ENCODE measurements around the gene PYGM.

Gene PYGM

DNA sequence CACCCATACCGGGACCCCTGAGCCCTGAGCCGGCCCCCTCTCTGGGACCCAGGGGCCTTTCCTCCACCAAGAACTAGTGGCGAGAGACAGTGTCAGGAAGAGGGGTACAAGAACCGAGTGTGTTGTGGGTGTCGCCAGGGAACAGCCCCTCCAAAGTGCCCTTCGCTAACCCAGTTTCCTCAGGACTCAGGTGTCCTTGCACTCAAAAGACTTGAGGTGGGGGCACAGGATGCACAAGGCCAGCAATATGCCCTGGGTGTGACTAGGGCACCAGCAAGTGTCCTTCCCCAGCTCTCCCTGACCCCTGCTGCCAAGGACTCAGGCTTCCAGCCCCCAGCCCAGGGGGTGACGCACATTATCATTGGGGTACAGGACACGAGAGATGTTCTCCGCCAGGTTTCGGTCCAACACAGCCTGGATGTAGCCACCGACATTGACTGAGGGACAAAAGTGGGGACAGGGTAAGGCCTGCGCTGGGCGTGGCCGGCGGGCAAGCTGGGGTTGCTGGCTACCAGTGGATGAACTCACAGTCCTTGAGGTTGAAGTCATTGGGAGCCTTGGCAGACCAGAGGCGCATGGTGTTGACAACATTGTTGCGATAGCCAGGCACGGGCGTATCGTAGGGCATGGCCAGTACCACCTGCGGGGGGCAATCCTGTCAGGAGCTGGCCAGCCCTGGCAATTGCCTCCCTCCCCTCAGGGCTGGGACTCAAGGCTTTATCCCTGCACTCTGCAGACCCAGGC lies 4.7 kb downstream of the PYGM start:
- intact Hi-C loops (cut with DNase I; ENCODE audit: low total_unique reads): no loop called here
- no peak overlapping the region for H3K4me3 ChIP-seq
- no peaks in the 10 kb centered on the region for H3K9me3 ChIP-seq
- H3K27me3 ChIP-seq: no peaks in the 10 kb centered on the region
- TF ChIP-seq, protein P1, sequence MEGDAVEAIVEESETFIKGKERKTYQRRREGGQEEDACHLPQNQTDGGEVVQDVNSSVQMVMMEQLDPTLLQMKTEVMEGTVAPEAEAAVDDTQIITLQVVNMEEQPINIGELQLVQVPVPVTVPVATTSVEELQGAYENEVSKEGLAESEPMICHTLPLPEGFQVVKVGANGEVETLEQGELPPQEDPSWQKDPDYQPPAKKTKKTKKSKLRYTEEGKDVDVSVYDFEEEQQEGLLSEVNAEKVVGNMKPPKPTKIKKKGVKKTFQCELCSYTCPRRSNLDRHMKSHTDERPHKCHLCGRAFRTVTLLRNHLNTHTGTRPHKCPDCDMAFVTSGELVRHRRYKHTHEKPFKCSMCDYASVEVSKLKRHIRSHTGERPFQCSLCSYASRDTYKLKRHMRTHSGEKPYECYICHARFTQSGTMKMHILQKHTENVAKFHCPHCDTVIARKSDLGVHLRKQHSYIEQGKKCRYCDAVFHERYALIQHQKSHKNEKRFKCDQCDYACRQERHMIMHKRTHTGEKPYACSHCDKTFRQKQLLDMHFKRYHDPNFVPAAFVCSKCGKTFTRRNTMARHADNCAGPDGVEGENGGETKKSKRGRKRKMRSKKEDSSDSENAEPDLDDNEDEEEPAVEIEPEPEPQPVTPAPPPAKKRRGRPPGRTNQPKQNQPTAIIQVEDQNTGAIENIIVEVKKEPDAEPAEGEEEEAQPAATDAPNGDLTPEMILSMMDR (IDR thresholded peaks at IDR 0.05): no peak
- H3K36me3 ChIP-seq: peaks cover 17 to 56% (median 27%) of the 10 kb centered on the region in 3 donors
- H3K4me1 ChIP-seq: peaks cover 4 to 19% (median 16%) of the 10 kb centered on the region in 4 donors
- H3K27ac ChIP-seq: no peak overlapping the region
- peak; percentile 13 to 61 for DNase-seq

DNA sequence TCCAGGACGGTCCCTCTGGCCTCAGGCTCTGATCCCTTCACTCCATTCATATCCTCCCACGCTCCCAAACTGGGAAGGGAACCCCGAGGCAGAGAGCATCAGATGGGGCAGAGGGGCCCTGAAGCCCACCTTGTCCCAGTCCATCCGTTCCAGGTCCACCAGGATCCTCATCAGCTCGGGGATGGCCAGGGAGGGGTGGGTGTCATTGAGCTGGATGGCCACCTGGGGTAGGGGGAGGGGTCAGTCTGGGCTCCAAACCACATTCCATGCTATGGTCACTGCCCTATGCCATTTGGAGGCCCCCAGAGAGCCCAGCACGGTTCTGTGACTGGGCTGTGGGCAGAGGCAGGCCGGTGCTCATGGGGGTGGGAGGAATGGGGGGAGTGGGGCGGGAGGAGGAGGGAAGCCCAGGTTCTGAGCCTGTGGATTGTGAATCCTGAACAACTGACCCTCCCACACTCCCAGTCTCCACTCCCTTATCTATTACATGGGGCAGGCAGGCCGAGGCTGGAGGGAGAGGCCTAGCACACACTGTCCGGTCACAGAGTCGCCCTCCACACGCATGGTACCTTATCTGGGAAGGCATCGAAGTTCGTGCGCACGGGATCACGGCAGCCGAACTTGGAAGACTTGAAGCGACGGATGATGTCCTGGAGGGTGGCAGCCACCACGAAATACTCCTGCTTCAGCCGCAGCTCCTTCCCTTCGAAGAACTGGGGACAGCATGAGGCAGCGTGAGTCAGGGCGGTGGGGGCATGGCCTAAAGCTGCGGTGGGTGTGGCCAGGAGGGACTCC lies 5.5 kb downstream of the PYGM start:
- intact Hi-C loops (cut with DNase I; ENCODE audit: low total_unique reads): no loop called here
- Histone ChIP-seq H3K4me3 (no peak overlapping the region), H3K27ac (no peak overlapping the region), H3K36me3 (peaks cover 18 to 60% (median 27%) of the 10 kb centered on the region in 3 donors), H3K4me1 (peaks cover 0 to 13% (median 10%) of the 10 kb centered on the region in 4 donors), H3K27me3 (no peaks in the 10 kb centered on the region), H3K9me3 (no peaks in the 10 kb centered on the region)
- TF ChIP-seq, protein P1 (IDR thresholded peaks at IDR 0.05): no peak
- peak in 1 of 2 donors; percentile 14 for DNase-seq

DNA sequence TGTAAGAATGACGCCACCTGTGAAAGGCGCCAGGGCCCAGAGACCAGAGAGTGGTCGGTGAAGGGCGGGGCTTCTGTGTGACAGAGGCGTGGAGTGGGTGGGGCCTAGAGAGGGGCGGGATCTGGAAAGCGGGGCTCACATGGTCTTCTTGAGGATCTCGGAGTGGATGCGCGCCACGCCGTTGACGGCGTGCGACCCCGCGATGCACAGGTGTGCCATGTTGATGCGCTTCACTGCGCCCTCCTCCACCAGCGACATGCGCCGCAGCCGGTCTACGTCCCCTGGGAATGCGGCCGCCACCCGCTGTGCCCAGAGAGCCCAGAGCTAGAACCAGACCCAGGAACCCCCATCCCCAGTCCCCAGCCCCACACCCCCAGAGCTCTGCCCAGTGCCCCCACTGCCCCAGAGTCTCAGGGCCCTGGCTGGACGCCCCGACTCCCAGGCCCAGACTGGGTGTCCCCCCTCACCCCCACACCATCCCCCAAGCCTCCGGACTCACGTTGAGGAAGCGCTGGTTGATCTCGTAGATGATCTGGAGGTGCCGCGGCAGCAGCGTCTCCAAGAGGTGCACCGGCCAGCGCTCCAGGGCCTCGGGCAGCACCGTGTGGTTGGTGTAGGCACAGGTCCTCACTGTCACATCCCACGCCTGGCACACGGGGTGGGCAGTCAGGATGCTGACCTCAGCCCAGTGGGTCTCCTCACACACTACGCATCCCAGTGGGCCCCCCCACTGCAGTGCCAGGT lies 6.2 kb downstream of the PYGM start:
- Histone ChIP-seq H3K4me1 (peaks cover 0 to 5% (median 3%) of the 10 kb centered on the region in 4 donors), H3K9me3 (no peaks in the 10 kb centered on the region), H3K4me3 (no peak overlapping the region), H3K27ac (no peak overlapping the region), H3K36me3 (peaks cover 18 to 60% (median 27%) of the 10 kb centered on the region in 3 donors), H3K27me3 (no peaks in the 10 kb centered on the region)
- intact Hi-C loops (cut with DNase I; ENCODE audit: low total_unique reads): no loop called here
- TF ChIP-seq, protein P1 (IDR thresholded peaks at IDR 0.05): no peak
- peak in 1 of 2 donors; percentile 13 for DNase-seq

DNA sequence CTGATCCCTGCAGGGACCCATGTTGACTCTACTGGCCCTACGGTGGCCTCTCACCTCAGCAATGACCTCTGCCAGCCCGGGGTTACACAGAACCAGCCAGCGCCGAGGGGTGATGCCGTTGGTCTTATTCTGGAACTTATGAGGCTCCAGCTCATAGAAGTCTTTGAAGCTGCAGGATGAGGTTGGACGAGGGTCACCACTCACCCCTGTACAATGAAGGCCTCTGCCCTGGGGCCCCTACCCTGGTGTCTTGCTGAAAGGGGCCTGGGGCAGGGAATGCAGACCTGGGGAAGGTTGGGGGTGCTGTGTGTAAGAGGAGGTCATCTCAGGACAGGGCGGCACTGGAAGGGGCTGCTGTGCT lies 6.8 kb downstream of the PYGM start:
- Histone ChIP-seq H3K36me3 (peaks cover 18 to 60% (median 27%) of the 10 kb centered on the region in 3 donors), H3K4me3 (no peak overlapping the region), H3K27ac (no peak overlapping the region), H3K4me1 (no peaks in the 10 kb centered on the region), H3K9me3 (no peaks in the 10 kb centered on the region), H3K27me3 (no peaks in the 10 kb centered on the region)
- TF ChIP-seq, protein P1 (IDR thresholded peaks at IDR 0.05): no peak
- DNase-seq: peak in 1 of 2 donors; percentile 19
- intact Hi-C loops (cut with DNase I; ENCODE audit: low total_unique reads): no loop called here

DNA sequence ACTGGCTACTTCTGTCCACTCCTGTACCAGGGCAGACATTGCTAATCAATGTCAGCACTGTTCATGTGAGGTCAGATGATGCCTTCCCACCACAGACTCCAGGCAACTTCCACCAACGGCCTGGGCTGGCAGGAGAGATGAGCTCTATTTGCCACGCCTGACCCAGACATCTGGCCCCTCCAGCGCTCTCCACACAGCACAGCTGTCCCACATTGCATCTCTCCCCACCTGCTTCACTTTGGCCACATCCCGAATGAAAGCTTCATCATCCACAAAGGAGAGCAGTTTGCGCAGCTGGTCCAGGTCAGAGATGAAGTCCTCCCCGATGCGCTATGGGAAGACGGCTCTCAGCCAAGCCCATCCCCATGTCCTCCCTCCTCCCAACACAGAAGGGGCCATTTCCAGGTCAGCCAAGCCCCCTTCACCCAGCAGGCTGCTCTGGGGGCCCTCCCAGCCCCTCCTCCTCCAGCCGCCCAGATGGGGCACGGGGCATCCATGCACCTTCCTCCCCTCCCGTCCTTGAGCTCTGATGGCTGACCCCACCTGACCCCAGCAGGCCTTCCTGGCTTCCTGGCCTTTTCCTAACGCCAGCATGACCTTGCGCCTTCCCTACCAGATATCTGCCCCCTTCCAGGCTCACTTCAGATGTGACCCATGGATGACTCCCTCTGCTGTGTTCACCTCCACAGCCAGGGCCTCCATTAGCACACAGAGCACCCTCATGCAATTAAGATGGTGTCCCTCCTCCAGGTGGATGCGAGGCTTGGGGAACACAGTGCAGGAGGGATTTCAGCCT lies 7.4 kb downstream of the PYGM start:
- intact Hi-C loops (cut with DNase I; ENCODE audit: low total_unique reads): no loop called here
- Histone ChIP-seq H3K27me3 (no peaks in the 10 kb centered on the region), H3K4me1 (no peaks in the 10 kb centered on the region), H3K27ac (no peak overlapping the region), H3K4me3 (no peak overlapping the region), H3K9me3 (no peaks in the 10 kb centered on the region), H3K36me3 (peaks cover 18 to 60% (median 27%) of the 10 kb centered on the region in 3 donors)
- DNase-seq: peak in 1 of 2 donors; percentile 11
- TF ChIP-seq, protein P1 (IDR thresholded peaks at IDR 0.05): no peak

Data from tibial artery (tissue), 4 donors.